ENCODE results near the gene ZNF592.

- TF ChIP-seq, protein P1, sequence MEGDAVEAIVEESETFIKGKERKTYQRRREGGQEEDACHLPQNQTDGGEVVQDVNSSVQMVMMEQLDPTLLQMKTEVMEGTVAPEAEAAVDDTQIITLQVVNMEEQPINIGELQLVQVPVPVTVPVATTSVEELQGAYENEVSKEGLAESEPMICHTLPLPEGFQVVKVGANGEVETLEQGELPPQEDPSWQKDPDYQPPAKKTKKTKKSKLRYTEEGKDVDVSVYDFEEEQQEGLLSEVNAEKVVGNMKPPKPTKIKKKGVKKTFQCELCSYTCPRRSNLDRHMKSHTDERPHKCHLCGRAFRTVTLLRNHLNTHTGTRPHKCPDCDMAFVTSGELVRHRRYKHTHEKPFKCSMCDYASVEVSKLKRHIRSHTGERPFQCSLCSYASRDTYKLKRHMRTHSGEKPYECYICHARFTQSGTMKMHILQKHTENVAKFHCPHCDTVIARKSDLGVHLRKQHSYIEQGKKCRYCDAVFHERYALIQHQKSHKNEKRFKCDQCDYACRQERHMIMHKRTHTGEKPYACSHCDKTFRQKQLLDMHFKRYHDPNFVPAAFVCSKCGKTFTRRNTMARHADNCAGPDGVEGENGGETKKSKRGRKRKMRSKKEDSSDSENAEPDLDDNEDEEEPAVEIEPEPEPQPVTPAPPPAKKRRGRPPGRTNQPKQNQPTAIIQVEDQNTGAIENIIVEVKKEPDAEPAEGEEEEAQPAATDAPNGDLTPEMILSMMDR (conservative IDR thresholded peaks at IDR 0.05 in 1 of 2, IDR thresholded peaks at IDR 0.05 in 1 of 2; ENCODE audit: low read depth in 1 of 2, low read length in 2 of 2), result no peak
- no peak for TF ChIP-seq EZH2 (IDR thresholded peaks at IDR 0.05; ENCODE audit: low read length, missing control alignments)
Observed at GRCh38 chr15:84702961-84703482, 45.4 kb upstream of the ZNF592 start.

All from fibroblast of lung (primary cell).